ENCODE data around the gene MYO10. TPM values are rescaled to one million over a fixed set of nuclear protein-coding genes. Genes with fewer than 3 reads are reported as not detected.
"Not testable (repeated sequence)": the region's sequence is repeated elsewhere in the genome, so short reads cannot be mapped to it uniquely, and the experiment has no call there.

MYO10 gene
- polyA plus RNA-seq, 10 donors, result 19.9 to 38.1 (median 28.8) TPM

DNA sequence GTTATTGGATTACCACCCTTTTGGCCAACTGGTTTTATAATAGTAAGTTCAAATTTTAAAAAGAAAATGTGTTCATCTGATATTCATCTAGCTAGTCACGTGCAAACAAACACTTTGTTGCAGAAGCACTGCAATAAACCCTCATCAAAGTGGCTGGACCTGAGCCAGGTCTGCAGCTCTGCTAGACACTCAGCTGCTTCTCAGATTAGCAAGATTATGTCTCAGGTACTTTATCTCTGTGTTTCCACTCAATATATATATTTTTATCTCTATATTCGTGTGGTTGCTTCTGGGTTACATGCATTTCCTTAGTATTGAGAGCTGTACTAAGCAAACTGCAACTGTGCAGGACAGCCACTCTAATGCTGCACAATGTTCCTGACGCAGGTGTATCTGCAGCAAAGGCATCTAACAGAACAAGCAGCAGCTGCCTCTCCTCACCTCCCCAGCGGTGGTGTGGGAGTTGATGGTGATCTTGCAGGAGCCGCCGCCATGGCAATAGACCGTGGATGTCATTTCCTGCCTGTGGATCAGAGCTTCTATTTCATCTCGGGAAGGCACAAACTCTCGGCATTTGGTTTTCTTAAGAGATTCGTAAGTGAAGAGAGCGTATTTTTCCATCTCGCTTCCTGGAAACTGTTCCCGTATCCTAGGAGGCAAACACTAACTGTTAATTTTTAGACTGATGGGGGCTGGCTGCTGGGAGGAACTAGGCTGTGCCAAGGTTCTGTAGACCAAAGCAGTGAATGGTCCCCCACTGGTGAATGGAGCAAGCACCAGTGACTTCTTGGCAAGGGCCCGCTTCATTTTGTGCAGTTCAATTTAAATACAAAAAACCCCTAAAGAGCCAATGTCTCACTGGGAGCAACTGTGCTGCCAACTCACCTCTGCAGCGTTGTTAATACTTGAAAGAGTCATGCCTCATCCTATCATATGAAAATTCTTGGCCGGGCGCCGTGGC lies 262.6 kb downstream of the MYO10 start:
- DNase-seq, result no peak

DNA sequence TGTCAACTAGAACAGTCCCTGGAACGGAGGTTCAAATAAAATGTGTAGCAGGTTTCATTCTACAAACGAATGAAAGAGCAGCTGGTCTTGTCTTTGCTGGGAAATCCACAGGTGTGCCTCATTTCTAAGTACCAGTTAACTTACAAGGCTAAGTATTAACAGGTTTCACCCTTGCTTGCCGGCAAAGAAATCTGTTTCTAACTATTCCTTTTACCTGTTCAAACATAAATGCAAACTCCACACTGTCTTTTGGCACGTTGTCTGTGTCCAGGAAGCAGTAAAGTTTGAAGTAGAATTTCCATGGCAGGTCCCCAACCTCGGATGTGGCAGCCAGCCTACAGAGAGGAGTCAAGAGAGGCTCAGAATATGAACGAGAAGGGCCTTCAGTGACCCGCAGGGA lies 264.9 kb downstream of the MYO10 start:
- no peak for DNase-seq

DNA sequence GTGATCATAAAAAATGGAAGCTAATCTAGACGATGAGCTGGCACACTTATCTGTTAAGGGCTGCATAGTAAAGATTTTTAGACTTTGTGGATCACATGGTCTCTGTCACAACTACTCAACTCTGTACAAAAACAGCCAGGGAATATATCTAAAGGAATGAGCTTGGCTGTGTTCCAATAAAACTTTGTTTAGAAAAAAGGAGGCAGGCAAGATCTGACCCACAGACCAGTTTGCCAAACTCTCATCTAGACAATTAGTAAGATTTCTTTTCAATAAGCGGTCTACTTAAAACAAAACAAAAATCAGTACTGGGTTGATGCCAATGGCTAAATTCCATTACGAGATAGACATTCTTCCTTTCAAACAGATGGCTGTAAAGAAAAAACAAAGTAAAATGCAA lies 266.3 kb downstream of the MYO10 start:
- peak in 2 of 3 donors; percentile 20 to 61 for DNase-seq

DNA sequence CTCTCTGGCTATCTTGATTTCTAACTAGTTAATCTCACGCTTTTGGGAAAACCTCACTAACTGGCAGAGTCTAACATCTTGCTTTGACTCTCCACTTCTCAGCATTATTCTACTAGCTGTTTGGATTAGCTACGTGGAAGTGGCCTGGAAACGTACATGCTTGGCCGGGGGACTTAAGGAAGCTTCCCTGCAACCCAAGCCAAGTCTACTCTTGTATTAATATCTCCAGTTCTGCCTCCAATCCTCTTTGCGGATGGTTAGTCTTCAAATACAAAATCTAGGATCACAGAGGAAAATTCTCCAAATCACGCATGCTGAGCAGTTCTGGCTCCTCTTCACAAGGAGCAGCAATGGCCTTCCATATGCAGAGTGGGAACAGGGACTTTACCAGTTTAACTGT lies 267.5 kb downstream of the MYO10 start:
- peak in 1 of 3 donors; percentile 29 for DNase-seq

DNA sequence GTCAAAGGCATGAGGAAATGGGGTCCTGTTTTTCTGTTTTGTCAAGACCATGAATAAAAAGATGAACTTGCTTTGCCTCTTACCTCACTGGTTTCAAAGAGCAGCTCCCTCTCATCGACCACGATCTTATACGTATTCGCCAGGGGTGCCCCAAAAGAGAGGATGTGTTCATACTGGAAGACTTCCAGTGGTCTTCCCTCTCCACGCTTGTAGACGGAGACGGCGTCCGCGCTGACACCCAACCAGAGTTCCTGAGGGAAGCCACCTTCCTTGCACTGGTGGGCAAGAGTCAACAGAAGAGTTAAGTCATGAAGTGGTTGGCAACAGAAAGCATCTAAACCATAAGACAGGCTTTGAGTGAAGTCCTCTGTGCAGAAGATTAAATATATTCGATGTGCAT lies 267.9 kb downstream of the MYO10 start:
- no peak for DNase-seq

DNA sequence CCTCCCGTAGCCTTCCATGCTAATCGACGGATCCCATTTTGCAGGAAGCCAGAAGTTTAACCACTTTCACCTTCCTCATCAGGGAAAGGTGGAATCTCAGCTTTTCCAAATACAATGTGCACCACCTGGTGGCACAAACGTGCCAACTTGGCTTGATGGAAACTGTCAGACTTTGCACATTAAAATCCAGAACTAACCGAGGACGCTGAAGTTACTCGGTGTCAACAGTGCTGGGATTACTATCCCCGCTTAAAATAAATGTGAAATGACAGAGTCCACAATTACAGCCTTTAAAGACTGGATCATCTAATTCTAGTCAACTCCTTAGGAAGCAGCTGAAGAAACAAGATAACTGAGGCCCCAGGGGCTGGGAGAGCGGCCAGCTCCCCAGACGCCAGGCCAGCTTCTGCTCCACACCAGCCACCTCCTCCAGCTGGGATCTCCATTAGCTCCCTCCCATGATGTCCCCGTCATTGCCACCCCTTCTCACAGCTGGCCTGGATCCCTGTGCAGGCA lies 269.1 kb downstream of the MYO10 start:
- peak in 2 of 3 donors; percentile 20 to 35 for DNase-seq

DNA sequence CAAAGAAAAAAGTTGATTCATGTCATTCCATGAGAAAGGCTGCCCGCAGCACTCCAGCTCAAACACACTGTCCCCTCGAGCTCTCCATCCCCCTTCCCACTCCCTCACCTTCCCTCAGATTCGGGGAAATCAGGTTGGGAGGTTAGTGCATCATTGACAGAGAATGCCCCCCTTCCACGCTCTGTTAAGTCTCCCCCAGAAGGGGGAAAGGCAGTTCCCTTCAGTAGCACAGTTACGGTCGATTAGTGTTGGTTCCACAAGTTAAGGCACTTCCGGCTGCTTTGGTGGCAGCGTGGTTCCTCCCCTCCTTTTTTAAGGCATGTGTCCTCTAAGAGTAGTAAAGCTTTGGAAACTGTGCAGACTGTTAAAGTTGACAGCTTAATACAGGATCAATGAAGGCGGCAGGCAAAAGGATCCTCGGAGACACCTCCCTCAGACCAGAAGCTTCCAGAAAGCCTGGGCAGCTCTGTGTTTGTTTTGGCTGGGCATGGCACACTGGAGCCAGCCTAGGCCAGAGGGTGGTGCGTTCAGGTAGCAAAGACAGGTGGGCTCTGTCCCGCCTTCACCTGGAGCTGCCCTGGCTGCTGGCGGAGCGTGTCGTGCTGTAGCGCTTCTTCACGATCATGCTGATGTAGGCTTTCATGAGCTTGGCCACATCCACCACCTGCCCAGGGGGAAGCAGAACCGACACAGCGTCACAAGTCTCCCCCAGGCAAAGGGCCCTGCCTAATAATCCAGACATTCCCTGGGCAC lies 269.8 kb downstream of the MYO10 start:
- DNase-seq, result no peak

DNA sequence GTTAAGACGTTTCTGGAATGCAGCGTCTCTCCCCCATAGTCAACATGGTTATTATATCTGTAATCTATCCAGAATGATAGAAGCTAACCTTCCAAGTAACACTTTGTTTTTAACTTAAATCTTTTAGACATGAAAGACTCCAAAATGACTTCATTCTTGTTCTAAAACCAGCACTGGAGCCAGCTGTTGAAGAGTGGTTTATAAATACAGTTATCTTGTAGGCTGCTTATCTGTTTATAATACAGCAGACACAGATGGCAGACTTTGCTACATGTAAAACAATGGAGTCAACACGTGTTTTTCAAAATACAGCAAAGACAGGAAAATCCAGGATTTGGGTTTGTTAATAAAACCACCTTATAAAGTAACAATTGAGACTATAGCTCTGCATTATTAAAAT lies 270.5 kb downstream of the MYO10 start:
- DNase-seq, result no peak

DNA sequence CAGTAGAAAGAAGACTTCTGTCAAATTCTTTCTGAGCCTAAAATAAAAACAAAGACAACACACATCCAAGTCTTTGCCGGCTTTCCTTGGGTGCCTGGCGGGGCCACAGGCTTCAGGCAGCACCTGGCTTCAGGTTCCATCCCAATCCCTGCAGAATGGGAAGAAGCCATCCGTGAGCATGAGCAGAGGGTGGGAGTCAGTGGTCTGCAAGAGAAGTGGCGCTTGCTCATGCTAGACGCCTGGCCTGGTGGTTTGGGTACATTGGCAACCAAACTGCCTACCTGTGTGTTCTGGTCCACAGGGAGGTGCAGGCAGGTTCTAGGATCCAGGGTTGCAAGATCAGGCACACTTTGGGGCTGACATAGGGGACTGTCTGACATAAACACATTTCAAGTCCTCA lies 271.7 kb downstream of the MYO10 start:
- no peak for DNase-seq

DNA sequence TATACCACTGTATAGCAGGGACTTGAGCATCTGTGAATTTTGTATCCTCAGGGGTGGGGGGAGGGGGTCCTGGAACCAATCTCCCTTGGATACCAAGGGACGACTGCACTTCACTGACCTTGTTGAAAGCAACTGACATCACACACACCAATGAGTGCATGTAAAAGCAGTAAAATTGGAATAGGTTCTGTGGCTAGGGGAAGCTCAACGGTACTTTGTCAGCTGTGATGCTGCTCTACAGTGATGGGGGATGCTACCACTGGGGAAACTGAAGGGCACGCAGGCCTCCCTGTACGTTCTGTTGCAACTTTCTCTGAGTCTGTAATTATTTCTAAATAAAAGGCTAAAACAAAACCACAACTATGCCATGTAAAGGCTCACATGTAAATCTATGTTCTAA lies 272.2 kb downstream of the MYO10 start:
- DNase-seq, result no peak

DNA sequence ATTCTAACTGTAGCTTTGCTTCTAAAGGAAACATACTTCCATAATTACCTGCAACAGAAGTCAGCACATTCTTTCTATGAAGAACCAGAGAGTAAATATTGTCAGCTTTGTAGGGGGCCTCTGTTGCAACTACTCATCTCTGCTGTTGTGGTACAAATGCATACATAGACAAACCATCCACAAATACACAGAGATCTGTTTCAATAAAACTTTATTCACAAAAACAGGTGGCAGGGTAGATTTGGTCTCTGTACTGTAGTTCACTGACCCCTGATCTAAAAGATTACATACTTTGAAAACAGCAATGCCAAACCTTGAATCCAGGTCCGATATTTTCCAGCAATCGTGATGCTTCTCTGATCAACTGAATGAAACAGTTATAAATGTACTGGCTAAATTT lies 274.4 kb downstream of the MYO10 start:
- no peak for DNase-seq

DNA sequence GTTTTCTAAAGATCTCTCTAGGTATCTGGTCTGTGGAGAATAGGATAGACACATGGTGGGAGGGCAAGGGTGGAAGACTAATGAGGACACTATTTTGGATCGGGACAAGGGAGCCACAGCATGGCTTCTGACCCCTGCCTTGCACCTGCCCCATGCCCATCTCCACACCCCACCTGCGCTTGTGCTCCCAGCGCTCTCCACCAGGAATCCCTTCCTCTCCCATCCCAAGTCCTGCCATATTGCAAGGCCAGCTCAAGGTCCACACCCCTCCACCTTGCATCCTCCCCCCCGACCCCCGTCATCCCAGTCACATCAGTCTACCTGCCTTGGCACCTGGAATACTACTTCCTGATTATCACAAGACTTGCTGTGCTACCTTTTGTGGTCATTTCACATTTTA lies 275.1 kb downstream of the MYO10 start:
- no peak for DNase-seq

DNA sequence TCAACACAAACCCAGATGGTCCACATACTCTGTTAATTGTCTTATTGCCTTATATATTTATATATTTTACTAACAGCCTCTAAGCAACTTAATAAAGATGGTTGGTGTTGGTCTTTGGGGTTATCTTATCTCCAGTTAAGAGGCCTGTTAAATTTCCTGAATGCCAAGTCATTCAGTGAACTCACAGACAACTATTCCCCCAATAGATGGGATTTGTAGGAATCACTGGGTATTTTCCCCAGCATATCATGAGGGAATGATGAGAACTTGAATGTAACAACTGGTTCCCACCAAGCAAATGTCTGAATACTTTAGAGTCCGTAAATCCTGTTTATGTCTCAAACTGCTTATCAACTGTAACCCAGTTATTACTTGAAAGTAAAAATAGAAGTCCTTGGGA lies 276.6 kb downstream of the MYO10 start:
- no peak for DNase-seq

DNA sequence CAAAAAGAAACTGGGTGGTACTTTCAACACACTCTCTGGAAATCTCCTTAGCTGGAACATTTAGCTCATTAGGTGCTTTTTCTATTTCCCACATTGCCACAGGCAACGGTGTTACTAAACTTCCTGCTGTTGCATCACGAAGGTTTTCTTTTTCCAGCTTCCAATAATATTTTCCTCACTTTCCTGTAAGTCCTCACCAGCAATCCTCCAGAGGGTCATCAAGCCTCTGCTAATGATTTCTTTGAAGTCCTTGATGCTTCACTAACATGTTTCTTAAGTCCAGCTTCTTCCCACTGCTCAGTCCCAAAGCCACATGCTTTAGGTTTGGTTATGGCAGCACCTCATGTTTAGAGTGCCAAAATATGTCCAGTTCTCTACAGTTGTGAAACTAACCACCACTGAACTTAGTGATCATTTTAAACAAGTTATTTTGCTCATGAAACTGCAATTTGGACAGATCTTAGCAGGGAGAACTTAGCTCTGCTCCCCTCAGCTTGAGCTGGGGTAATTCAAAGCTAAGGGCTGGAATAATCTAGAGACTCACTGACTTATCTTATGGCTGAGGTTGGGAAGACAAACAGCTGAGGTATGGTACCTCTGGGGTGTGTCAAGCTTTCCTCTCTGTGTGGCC lies 279.4 kb downstream of the MYO10 start:
- peak in 2 of 3 donors; percentile 42 to 49 for DNase-seq

DNA sequence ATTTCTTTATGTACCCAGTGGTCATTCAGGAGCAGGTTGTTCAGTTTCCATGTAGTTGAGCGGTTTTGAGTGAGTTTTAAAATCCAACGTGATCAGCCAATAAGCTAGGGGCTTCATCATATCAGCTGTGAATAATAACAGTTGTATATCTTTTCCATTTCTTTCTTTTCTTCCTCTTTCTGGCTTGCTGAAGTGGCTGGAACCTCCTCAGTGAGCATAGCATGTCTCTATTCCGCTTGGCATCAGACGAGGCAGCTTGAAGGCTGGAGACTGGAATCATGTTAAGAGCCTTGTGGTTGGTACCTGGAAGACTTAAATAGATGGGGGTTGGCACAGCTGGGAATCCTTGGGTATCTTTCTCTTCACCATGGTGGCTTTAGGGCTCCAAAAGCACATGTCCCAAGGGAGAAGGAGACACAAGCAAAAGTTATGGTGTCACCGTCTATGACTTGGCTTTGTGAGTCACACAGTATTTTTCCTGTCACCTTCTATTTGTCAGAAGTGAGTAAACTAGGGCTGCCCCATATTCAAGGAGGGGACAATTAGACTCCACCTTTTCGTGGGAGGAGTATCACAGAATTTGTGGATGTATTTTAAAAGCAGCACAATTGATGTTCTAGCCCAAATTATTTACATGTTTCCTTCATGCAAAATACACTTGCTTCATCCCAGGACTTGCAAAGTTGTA lies 281.3 kb downstream of the MYO10 start:
- no peak for DNase-seq

DNA sequence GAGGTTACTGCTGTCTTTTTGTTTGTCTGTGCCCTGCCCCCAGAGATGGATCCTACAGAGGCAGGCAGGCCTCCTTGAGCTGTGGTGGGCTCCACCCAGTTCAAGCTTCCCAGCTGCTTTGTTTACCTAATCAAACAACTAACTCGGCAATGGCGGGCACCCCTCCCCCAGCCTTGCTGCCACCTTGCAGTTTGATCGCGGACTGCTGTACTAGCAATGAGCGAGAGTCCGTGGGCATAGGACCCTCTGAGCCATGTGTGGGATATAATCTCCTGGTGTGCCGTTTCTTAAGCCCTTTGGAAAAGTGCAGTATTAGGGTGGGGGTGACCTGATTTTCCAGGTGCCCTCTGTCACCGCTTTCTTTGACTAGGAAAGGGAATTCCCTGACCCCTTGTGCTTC lies 287.3 kb downstream of the MYO10 start:
- not testable (repeated sequence) for DNase-seq

DNA sequence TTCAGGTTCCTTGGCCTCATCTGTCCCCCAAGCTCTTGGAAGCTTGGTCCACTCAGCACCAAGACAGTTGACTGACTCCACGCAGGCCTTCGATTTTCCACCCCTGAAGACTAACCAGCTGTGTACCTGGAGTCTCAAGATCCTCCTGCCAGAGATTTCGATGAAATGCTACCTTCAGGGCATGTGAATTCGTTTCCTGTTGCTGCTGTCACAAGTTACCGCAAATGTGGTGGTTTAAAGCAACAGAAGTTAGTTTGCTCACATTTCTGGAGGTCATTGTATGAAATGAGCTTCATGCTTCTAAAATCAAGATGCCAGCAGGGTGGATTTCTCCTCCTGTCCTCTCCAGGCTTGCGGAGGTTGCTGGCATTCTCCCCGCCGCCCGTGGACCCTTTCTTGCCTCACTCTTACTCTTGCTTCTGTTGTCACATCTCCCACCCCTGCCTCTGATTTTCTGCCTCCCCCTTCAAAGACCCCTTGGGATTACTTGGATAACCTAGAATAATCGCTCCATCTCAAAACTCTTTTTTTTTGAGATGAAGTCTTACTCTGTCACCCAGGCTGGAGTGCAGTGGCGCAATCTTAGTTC lies 291.7 kb downstream of the MYO10 start:
- DNase-seq, result no peak

DNA sequence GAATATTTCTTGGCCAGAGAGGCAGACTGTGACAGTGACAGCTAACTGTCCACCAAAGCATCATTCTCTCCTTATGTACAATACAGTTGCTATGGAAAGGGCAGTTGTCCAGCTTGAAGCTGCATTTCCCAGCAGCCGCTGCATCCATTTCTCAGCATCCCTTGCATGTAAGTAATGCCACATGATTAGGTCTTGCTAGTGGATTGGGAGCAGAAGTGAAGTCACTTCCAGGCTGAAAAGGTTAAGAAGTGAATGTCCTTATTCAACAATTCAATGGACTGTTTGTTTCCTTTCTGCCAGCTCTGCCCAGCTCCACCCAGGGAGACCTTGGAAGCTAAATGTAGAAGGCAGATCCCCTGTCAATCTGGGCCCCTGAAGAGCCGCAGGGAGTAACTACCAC lies 293.2 kb downstream of the MYO10 start:
- DNase-seq, result no peak

DNA sequence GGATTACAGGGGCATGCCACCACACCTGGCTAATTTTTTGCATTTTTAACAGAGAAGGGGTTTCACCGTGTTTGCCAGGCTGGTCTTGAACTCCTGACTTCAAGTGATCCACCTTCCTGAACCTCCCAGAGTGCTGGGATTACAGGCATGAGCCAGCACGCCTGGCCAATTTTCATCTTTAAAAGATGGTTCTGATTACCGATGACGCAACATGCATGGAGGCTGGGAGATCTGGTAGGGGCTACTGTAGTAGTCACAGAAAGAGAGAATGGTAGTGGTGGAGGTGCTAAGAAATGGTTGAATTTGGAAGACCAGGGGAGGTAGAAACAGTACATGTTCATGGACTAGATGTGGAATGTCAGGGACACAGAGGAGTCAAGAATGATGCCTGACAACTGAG lies 296.9 kb downstream of the MYO10 start:
- DNase-seq, result no peak

DNA sequence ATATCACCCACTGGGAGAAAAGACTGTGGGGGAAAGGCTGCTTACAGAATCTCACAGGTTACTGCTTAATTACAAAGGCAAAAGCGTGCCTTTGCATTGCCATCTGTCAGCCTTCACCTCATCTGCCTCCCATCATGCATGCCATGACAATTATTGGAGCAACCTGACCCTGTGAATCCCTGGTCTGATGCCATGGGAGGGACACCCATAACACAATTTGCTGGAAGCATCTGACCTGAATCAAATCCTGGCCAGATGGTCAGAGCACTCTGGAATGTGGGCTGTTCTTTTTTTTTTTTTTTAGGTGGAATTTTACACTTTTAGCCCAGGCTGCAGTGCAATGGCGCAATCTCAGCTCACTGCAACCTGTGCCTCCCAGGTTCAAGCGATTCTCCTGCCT lies 307.7 kb downstream of the MYO10 start:
- DNase-seq, result no peak

DNA sequence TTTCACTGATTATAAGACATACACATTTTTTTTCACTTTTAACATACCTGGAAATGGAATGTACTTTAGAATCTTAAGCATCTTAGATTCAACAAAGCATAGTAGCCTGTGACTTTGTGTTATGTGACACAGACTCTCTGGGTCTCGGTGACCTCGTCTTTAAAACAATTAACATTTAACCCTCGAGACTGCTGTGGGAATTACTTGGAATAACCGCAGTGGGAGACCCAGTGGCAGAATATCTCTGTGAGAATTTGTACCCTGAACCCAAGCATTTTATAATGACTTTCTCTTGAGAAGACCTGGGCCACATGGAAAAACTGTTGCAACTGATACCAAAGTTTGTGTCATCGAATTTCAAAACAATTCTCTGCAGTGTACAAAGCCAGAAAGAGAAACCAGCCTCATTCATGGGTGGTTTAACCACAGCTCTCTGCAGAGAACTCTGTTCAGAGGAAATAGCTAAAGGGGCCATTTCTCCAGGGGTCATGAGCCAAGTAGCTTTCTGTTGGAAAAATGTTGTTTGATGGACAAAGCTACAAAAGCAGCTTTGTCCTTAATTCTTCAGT lies 309.3 kb downstream of the MYO10 start:
- no peak for DNase-seq
